GM12878 (cell line): ENCODE data around the gene CELSR1. TPM values are rescaled to one million over a fixed set of nuclear protein-coding genes. Genes with fewer than 3 reads are reported as not detected.

Experiments
- ATAC-seq: fragments of 200-7000 bp; cut with Tn5 transposase; 3 replicates; pipeline ENCODE4 v1.9.1; 2020; ENCODE audit warnings: mild to moderate bottlenecking, moderate library complexity
- BruUV-seq: library from RNA; stranded (reverse); fragments of 400-500 nt; replicated peaks from 2 replicates; lab custom pipeline; 2021; lab: Mats Ljungman, UMichigan
- CTCF ChIA-PET: fragments of 300-600 bp; sonication (Branson Sonifier 250); formaldehyde crosslinking; extraction: SDS; loops from one replicate; lab custom pipeline; 2021; ENCODE audit warnings: inconsistent platforms; lab: Yijun Ruan, JAX
- POLR2A ChIA-PET: fragments of 350-600 bp; formaldehyde crosslinking; extraction: SDS; loops from one replicate; lab custom pipeline; 2021; ENCODE audit warnings: inconsistent platforms; lab: Charles Lee
- RAD21 ChIA-PET: fragments of 300-600 bp; sonication (Branson Sonifier 250); formaldehyde crosslinking; loops from one replicate; lab custom pipeline; 2023; ENCODE audit warnings: antibody characterized with exemption; ENCODE audit not compliant: unreplicated experiment; lab: Charles Lee
- SMC1A ChIA-PET: fragments of 300-600 bp; sonication (Branson Sonifier 250); formaldehyde crosslinking; loops from one replicate; lab custom pipeline; 2023; ENCODE audit not compliant: unreplicated experiment, uncharacterized antibody; lab: Charles Lee
- DNase-seq: peaks from one replicate; pipeline ENCODE4 v3.0.0-alpha.2; 2011; ENCODE audit warnings: low read depth, low spot score
- FAIRE-seq: peaks from 3 replicates; lab custom pipeline; 2011; peaks lifted over from hg19 to GRCh38; lab: Jason Lieb, UNC
- H2AFZ ChIP-seq: 2 replicates; pipeline ENCODE4 v1.6.0; 2011; ENCODE audit warnings: low read depth, low read length, control low read depth; ENCODE audit not compliant: control insufficient read depth
- H3K27ac ChIP-seq: 2 replicates; pipeline ENCODE4 v1.5.1; 2011; ENCODE audit warnings: control low read depth; ENCODE audit not compliant: control insufficient read depth, insufficient read depth
- H3K27me3 ChIP-seq, 2 experiments: replicated peaks in 1 of 2; 2 replicates each; pipeline versions ENCODE4 v1.6.0 to v1.6.1; 2011; ENCODE audit warnings: low read length in 1 of 2; ENCODE audit not compliant: control insufficient read depth in 2 of 2, insufficient read depth in 2 of 2
- H3K36me3 ChIP-seq, 2 experiments: 2 replicates each; pipeline ENCODE4 v1.5.1; 2011; ENCODE audit warnings: low read length in 1 of 2; ENCODE audit not compliant: control insufficient read depth in 2 of 2, insufficient read depth in 2 of 2
- H3K4me1 ChIP-seq: 2 replicates; pipeline ENCODE4 v1.6.1; 2011; ENCODE audit warnings: mild to moderate bottlenecking, low read length, moderate library complexity, mixed read lengths; ENCODE audit not compliant: control insufficient read depth, insufficient read depth
- H3K4me2 ChIP-seq: 2 replicates; pipeline ENCODE4 v1.6.0; 2011; ENCODE audit warnings: control low read depth; ENCODE audit not compliant: control insufficient read depth, insufficient read depth
- H3K4me3 ChIP-seq: fragments of 200-600 bp; sonication (generic); 2 replicates; pipeline ENCODE4 v1.5.1; 2016
- H3K79me2 ChIP-seq: 2 replicates; pipeline ENCODE4 v1.6.0; 2011; ENCODE audit warnings: low read length; ENCODE audit not compliant: control insufficient read depth, insufficient read depth
- H3K9ac ChIP-seq: 2 replicates; pipeline ENCODE4 v1.8.0; 2011; ENCODE audit warnings: low read length, control low read depth, mixed read lengths; ENCODE audit not compliant: control insufficient read depth, insufficient read depth
- H3K9me3 ChIP-seq: replicated peaks from 3 replicates; pipeline ENCODE4 v1.5.1; 2011; ENCODE audit warnings: mild to moderate bottlenecking, low read length; ENCODE audit not compliant: control insufficient read depth, insufficient read depth
- H4K20me1 ChIP-seq: 2 replicates; pipeline ENCODE4 v1.6.0; 2011; ENCODE audit not compliant: control insufficient read depth, insufficient read depth
- BHLHE40 ChIP-seq, 2 experiments: fragments of 450-650 bp in 1 of 2; IDR thresholded peaks; 2 replicates each; pipeline ENCODE4 v1.6.1; 2011 to 2017; ENCODE audit warnings: low read depth in 2 of 2, borderline replicate concordance in 1 of 2, improper control_type of control experiment in 1 of 2, low read length in 1 of 2, mild to moderate bottlenecking in 1 of 2
- CEBPB ChIP-seq, 2 experiments: fragments of 150-350 bp in 1 of 2; IDR thresholded peaks; 2 replicates each; pipeline ENCODE4 v1.6.1; 2012 to 2014; ENCODE audit warnings: low read depth in 2 of 2, low read length in 2 of 2, borderline replicate concordance in 1 of 2, inconsistent platforms in 1 of 2
- CREB1 ChIP-seq: IDR thresholded peaks from 2 replicates; pipeline ENCODE4 v1.6.1; 2012; ENCODE audit warnings: low read depth, mild to moderate bottlenecking, inconsistent platforms
- HDAC2 ChIP-seq: fragments of 200-600 bp; sonication (generic); IDR thresholded peaks from 2 replicates; pipeline ENCODE4 v1.6.1; 2017
- MYC ChIP-seq: IDR thresholded peaks from 2 replicates; pipeline ENCODE4 v1.6.1; 2011; ENCODE audit warnings: mild to moderate bottlenecking, low read length, moderate library complexity, inconsistent platforms; ENCODE audit not compliant: insufficient read depth, insufficient replicate concordance, insufficient read length, severe bottlenecking
- POU2F2 ChIP-seq: IDR thresholded peaks from 3 replicates; pipeline ENCODE4 v1.6.1; 2011; ENCODE audit warnings: low read depth, mild to moderate bottlenecking, low read length, borderline replicate concordance
- RB1 ChIP-seq: fragments of 450-650 bp; formaldehyde crosslinking; IDR thresholded peaks from 2 replicates; pipeline ENCODE4 v1.6.1; 2017; ENCODE audit warnings: mild to moderate bottlenecking, borderline replicate concordance
- STAT1 ChIP-seq: fragments of 450-650 bp; conservative IDR thresholded peaks from 2 replicates; pipeline ENCODE4 v1.6.1; 2014; ENCODE audit warnings: antibody characterized with exemption, mild to moderate bottlenecking
- ZNF274 ChIP-seq: IDR thresholded peaks from one replicate; pipeline ENCODE4 v1.8.0; 2011; ENCODE audit not compliant: insufficient read length, insufficient read depth
- ZNF687 ChIP-seq: fragments of 450-650 bp; IDR thresholded peaks from 2 replicates; pipeline ENCODE4 v1.6.1; 2017; ENCODE audit warnings: mild to moderate bottlenecking, moderate library complexity
- ZZZ3 ChIP-seq: IDR thresholded peaks from 2 replicates; pipeline ENCODE4 v1.6.1; 2011; ENCODE audit warnings: low read depth; ENCODE audit not compliant: control insufficient read depth, insufficient read length
- WGBS: methylation state at CpG from one replicate; pipeline ENCODE4 v1.1.6; 2016; ENCODE audit warnings: low lambda C conversion rate; ENCODE audit not compliant: insufficient replicate concordance, insufficient coverage; ENCODE audit errors: missing lambda C conversion rate; 5-methylcytosine and 5-hydroxymethylcytosine counted together
- in situ Hi-C: fragments of 300-500 bp; cut with MboI; formaldehyde crosslinking; loops from 9 replicates; pipeline ENCODE4 v1.14.3; 2018; ENCODE audit warnings: mixed read lengths
- intact Hi-C: fragments of 100-400 bp; cut with micrococcal nuclease; formaldehyde crosslinking; loops from one replicate; pipeline ENCODE4 v1.14.2; 2022; ENCODE audit not compliant: unreplicated experiment
- polyA plus RNA-seq, 11 experiments: library from polyadenylated mRNA; depleted of rRNA in 4 of 11; unstranded in 6 of 11; stranded (reverse) in 5 of 11; fragments of >200 nt; fragmentation: Nextera tagmentation in 4 of 11; fragmentation: Illumina TruSeq in 1 of 11; extraction: Ambion mirVana in 4 of 11; extraction: Trizol in 1 of 11; gene quantifications; 1 replicate in 1 of 11; 2 replicates in 10 of 11; pipeline versions ENCODE4 v1.2.1 to v1.2.3, GENCODE V29; 2011 to 2016; ENCODE audit warnings: inconsistent platforms in 2 of 11, missing spikeins in 2 of 11, low read depth in 1 of 11
- total RNA-seq, 4 experiments: library from RNA; depleted of rRNA in 3 of 4; stranded (reverse); fragments of >200 nt in 3 of 4; fragmentation: Illumina TruSeq in 1 of 4; extraction: Trizol in 1 of 4; gene quantifications; 2 replicates each; pipeline versions ENCODE4 v1.2.1 to v1.2.3, GENCODE V29; 2013 to 2021
- TF ChIP-seq, protein P1 (sequence below): IDR thresholded peaks from 2 replicates; pipeline ENCODE4 v1.6.1; 2011; ENCODE audit warnings: low read depth, low read length, improper control_type of control experiment, borderline replicate concordance

CELSR1 gene
- total and polyA plus RNA-seq, 10 of the 15 experiments (the other 5 are each of a cell fraction or from before 2014, with no cell fraction given): 0.05 to 1.7 (median 0.35) TPM; not detected in 2

GRCh38 chr22:46360097-46360496 is 177.3 kb downstream of the CELSR1 start:
- Histone ChIP-seq H3K9me3 (no peaks in the 10 kb centered on the region), H3K4me1 (no peaks in the 10 kb centered on the region), H3K4me3 (no peak overlapping the region), H3K9ac (no peak overlapping the region), H3K4me2 (no peak overlapping the region), H3K79me2 (no peaks in the 10 kb centered on the region), H2AFZ (no peak overlapping the region), H4K20me1 (no peaks in the 10 kb centered on the region), H3K36me3 (peaks cover 9 to 16% of the 10 kb centered on the region in 2 experiments; a peak in 3 of 4 replicates), H3K27me3 (no peaks in the 10 kb centered on the region), H3K27ac (no peak overlapping the region)
- RAD21 ChIA-PET: no interaction called here
- SMC1A ChIA-PET: no interaction called here
- BruUV-seq: no TSS peak
- CTCF ChIA-PET: no interaction called here
- DNase-seq (no peak), FAIRE-seq (no peak), ATAC-seq (no peak)
- 47% methylated on average over 5 of the region's 5 CpGs for WGBS
- intact Hi-C loops: no loop called here
- no peak for TF ChIP-seq BHLHE40 (IDR thresholded peaks at IDR 0.05; ENCODE audit: borderline replicate concordance in 1 of 2, low read depth in 2 of 2, low read length in 1 of 2)
- no peak for TF ChIP-seq STAT1
- TF ChIP-seq RB1: no peak
- TF ChIP-seq ZNF687: no peak
- no peak for TF ChIP-seq CREB1
- TF ChIP-seq CEBPB (IDR thresholded peaks at IDR 0.05; ENCODE audit: borderline replicate concordance in 1 of 2, low read depth in 2 of 2, low read length in 2 of 2): no peak
- no peak for TF ChIP-seq ZNF274
- TF ChIP-seq, protein P1, sequence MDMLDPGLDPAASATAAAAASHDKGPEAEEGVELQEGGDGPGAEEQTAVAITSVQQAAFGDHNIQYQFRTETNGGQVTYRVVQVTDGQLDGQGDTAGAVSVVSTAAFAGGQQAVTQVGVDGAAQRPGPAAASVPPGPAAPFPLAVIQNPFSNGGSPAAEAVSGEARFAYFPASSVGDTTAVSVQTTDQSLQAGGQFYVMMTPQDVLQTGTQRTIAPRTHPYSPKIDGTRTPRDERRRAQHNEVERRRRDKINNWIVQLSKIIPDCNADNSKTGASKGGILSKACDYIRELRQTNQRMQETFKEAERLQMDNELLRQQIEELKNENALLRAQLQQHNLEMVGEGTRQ: no peak
- TF ChIP-seq MYC: no peak
- TF ChIP-seq ZZZ3: no peak
- no peak for TF ChIP-seq POU2F2
- no peak for TF ChIP-seq HDAC2
- POLR2A ChIA-PET: no interaction called here
- in situ Hi-C loops: no loop called here
